T-helper 22 cell (primary cell): ENCODE data around the gene NKD1.

ENCODE experiments used
- DNase-seq: peaks from one replicate; pipeline ENCODE4 v3.0.0-alpha.2; 2020; ENCODE audit warnings: low read depth

The NKD1 gene

DNA sequence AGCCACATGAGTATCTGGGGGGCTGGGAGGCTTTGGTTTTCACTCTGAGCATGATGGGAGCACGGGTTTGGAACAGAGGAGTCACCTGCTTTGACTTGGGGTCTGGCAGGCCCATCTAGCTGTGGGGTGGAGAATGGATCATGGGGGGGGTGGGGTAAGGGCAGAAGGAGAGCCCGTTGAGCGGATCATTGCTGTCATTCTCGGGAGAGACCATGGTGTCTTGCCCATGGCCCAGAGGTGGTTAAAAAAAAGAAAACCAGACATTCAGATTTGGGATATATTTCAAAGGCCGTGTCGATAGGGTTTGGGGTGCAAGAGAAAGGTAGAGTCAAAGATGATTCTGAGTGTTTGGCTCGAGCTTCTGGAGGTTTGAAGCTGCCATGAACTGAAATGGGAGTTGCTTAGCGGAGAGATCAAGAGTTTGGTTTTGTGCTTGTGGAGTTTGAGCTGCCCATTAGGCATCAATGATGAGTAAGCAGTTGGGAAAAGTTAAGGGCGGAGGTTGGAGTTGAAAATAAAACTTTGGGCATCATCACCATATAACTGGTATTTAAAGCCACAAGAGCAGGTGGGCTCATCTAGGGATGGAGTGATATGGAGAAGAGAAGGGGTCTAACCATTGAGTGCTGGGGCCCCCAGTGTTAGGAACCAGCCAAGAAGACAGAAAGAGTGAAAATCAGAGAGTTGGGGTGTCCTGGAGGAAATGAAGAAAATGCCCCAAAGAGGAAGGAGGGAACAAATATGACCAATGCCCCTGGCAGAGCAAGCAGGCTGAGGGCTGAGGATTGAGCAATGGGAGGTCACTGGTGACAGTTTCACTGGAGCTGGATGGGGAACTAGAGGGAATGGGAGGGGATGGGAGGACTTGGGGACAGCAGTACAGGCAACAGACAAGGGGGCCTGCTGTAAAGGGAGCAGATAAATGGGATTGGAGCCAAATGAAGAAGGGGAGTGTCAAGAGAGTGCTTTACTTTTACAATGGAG, 147.1 kb downstream of the NKD1 start:
- DNase-seq = no peak

DNA sequence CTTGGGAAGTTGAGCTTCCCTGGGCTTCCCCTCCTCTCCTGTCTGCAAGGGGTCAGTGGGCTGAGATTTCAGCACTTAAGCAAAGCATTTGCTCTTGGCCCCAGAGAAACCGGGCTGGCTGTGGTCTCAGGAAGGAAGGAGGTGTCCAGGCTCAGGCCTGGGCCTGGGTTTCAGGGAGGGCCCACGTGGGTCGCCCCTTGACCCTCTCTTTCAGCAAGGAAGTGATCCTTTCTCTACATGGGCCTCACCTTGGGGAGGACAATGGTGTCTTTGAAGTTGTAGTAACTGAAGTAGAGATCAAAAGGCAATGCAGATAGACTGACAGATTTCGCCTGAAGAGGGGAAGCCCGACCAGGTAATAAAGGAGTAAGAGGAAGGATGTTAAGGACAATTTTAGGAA, 147.9 kb downstream of the NKD1 start:
- no peak for DNase-seq

DNA sequence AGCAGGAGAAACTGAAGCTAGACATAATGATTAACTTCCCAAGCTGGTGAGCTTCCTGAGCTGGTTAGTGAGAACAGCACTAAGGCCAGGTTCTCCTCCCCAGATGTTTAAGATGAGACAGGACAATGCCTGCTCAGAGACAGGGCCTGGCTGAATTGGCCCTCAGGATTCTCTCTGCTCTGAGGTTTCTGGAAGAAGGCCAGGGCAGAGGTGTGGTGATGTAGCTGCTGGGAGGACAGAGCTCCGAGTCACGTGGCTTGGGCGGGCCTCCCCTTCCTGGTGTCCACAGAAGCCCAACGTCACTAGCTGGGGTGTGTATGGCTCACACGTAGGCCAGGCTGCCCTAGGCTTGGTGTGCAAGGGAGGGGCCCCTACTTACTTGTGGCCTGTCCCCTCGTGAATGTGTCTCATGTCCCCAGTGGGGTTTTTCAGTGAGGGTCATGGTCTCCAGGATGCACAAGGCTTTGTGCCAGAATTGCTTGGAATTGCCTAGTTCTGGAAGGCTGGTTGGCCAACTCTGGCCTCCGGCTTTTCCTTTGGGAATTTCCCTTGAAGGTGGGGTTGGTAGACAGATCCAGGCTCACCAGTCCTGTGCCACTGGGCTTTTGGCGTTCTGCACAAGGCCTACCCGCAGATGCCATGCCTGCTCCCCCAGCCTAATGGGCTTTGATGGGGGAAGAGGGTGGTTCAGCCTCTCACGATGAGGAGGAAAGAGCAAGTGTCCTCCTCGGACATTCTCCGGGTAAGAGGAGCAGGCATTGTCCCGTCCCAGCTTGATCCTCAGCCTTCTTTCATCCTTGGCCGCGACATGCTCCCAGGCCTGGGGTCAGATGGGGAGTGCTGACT, 148.6 kb downstream of the NKD1 start:
- peak; percentile 68 for DNase-seq

DNA sequence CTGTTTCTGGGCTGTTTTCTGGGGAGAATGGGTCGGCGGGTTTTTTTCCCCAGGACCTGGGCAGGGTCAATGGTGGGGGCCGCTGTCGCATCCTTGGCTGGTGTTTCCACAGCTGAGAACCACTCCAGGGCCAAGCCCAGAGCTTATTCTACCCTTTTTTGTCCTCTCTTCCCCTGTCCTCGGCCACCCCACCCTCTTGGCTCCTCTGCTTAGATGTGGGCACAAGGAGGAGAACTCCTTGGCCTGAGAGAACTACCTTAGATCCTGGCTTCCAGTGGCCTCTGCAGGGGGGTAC, 149.2 kb downstream of the NKD1 start:
- DNase-seq = no peak

DNA sequence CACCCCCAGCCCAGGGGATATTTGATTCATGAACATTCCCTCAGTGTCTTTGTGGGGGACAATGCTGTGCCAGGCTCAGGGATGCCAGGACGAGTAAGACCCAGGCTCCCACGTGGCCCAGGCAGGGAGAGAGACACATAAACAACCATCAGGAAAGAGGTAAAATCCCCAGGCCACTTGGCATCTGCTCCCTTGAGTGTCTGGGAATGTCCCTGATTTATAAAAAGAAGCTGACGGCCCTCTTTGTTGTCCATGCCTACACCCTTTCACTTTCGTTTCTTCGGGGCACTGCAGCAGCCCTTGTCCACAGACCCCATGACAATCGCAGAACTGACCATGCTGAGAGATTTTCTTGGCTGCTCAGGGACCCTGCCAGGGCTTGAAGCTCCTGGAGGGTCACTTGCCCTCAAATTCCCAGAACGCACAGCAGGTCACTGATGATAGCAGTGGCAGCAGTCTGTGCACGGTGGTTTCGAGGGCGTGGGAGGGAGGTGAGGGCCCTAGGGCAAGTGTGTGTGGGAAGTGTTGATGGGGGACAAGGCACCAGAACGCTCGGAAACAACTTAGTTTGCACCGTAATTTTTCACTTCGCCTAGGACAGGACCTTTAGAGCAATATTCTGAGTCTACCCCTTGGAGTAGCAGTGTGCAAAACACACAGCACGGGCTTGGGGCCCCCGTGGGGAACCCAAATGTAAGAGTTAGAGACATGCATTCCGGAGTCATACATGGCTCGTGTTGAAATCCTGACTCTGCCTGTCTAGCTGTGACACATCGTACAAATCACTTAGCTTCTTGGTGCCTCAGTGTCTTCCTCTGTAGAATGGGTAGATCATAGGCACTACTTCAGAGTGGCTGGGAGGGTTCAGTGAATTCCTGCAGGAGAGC, 149.9 kb downstream of the NKD1 start:
- DNase-seq = peak; percentile 26
